Measurements from ENCODE around the gene STARD7. TPM values are rescaled to one million over a fixed set of nuclear protein-coding genes. Genes with fewer than 3 reads are reported as not detected.

STARD7 gene
- total and polyA plus RNA-seq, 10 of the 15 experiments (the other 5 are each of a cell fraction or from before 2014, with no cell fraction given) = 85.4 to 237 (median 153) TPM

- ChIA-PET CTCF (interaction anchor here (0.6 to 10.6 kb wide), 42 partner anchors 8 to 420 kb away, joined by 3 to 535 read pairs (median 6); partner anchors contain the start of genes ADRA2B, ANKRD36C, ASTL and DUSP2), POLR2A (interaction anchor here (0.5 to 4.3 kb wide), 15 partner anchors 11 to 148 kb away, joined by 3 to 35 read pairs (median 4); partner anchors contain the start of gene ASTL), RAD21 (ENCODE audit: unreplicated experiment) (interaction anchor here (0.6 to 8.9 kb wide), 34 partner anchors 10 to 335 kb away, joined by 3 to 463 read pairs (median 6); partner anchors contain the start of genes ADRA2B, ASTL, DUSP2 and STARD7), SMC1A (ENCODE audit: uncharacterized antibody, unreplicated experiment) (interaction anchor here (0.7 to 7.5 kb wide), 39 partner anchors 8 to 231 kb away, joined by 3 to 338 read pairs (median 4); partner anchors contain the start of genes ASTL, DUSP2 and STARD7)
- Histone ChIP-seq H3K27me3 (replicated peaks in 1 of 2; ENCODE audit: control insufficient read depth in 2 of 2, insufficient read depth in 2 of 2, low read length in 1 of 2) (no peaks in the 10 kb centered on the region), H3K79me2 (ENCODE audit: control insufficient read depth, insufficient read depth, low read length) (no peaks in the 10 kb centered on the region), H3K4me1 (ENCODE audit: control insufficient read depth, insufficient read depth, low read length) (peaks cover 6% of the 10 kb centered on the region; the same call in 1 of the 2 replicates), H3K9me3 (replicated peaks; ENCODE audit: control insufficient read depth, insufficient read depth, low read length) (no peaks in the 10 kb centered on the region; the same call in 2 of the 3 replicates), H3K4me3 (no peak overlapping the region), H3K36me3 (ENCODE audit: control insufficient read depth in 2 of 2, insufficient read depth in 2 of 2, low read length in 1 of 2) (no peaks in the 10 kb centered on the region), H3K27ac (ENCODE audit: control insufficient read depth, insufficient read depth) (no peak overlapping the region), H4K20me1 (ENCODE audit: control insufficient read depth, insufficient read depth) (no peaks in the 10 kb centered on the region), H3K9ac (ENCODE audit: control insufficient read depth, insufficient read depth, low read length) (no peak overlapping the region), H3K4me2 (ENCODE audit: control insufficient read depth, insufficient read depth) (no peak overlapping the region), H2AFZ (ENCODE audit: control insufficient read depth, low read depth, low read length) (peak overlapping the region; percentile 54)
- DNase-seq (ENCODE audit: low read depth, low spot score) (no peak), FAIRE-seq (peak; percentile 71), ATAC-seq (peak; percentile 97)
- in situ Hi-C loops (cut with MboI) (loop anchor here (5.0 kb wide), 1 partner anchor 32 kb away; no protein-coding TSS in a partner anchor), intact Hi-C loops (cut with micrococcal nuclease; ENCODE audit: unreplicated experiment) (loop anchor here (1.0 kb wide), 1 partner anchor 36 kb away; the partner anchor contains the start of gene ASTL)
- BruUV-seq (replicated peaks) = no TSS peak
- WGBS (ENCODE audit: insufficient coverage, insufficient replicate concordance, low lambda C conversion rate, missing lambda C conversion rate) = 49% methylated on average over 8 of the region's 8 CpGs
- TF ChIP-seq, protein P1, sequence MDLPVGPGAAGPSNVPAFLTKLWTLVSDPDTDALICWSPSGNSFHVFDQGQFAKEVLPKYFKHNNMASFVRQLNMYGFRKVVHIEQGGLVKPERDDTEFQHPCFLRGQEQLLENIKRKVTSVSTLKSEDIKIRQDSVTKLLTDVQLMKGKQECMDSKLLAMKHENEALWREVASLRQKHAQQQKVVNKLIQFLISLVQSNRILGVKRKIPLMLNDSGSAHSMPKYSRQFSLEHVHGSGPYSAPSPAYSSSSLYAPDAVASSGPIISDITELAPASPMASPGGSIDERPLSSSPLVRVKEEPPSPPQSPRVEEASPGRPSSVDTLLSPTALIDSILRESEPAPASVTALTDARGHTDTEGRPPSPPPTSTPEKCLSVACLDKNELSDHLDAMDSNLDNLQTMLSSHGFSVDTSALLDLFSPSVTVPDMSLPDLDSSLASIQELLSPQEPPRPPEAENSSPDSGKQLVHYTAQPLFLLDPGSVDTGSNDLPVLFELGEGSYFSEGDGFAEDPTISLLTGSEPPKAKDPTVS (IDR thresholded peaks at IDR 0.05; ENCODE audit: low read depth, low read length) = no peak
- TF ChIP-seq ZSCAN29 (IDR thresholded peaks at IDR 0.05) (no peak), BHLHE40 (IDR thresholded peaks at IDR 0.05; ENCODE audit: borderline replicate concordance in 1 of 2, low read depth in 2 of 2, low read length in 1 of 2) (peak; percentile 33 to 61; a peak in 2 of 4 replicates), BMI1 (IDR thresholded peaks at IDR 0.05; ENCODE audit: borderline replicate concordance) (no peak), NFXL1 (IDR thresholded peaks at IDR 0.05; ENCODE audit: borderline replicate concordance) (no peak), TCF12 (IDR thresholded peaks at IDR 0.05; ENCODE audit: low read depth, low read length) (no peak), CREM (IDR thresholded peaks at IDR 0.05; ENCODE audit: low read depth) (no peak), CBX5 (IDR thresholded peaks at IDR 0.05; ENCODE audit: low read depth) (no peak), ZNF207 (IDR thresholded peaks at IDR 0.05; ENCODE audit: borderline replicate concordance) (no peak), IKZF1 (conservative IDR thresholded peaks at IDR 0.05) (peak; percentile 64; the same call in 1 of the 2 replicates), NR2F1 (conservative IDR thresholded peaks at IDR 0.05) (no peak), SMAD1 (IDR thresholded peaks at IDR 0.05; ENCODE audit: low read depth, partially characterized antibody) (no peak), KAT2A (conservative IDR thresholded peaks at IDR 0.05; ENCODE audit: control insufficient read depth, low read depth, low read length) (no peak), JUND (IDR thresholded peaks at IDR 0.05; ENCODE audit: low read depth, low read length) (no peak), MLLT1 (IDR thresholded peaks at IDR 0.05) (peak; percentile 38; the same call in 1 of the 2 replicates), RUNX3 (IDR thresholded peaks at IDR 0.05; ENCODE audit: low read length) (no peak; the same call in 1 of the 2 replicates), NRF1 (conservative IDR thresholded peaks at IDR 0.05; ENCODE audit: low read depth, low read length) (no peak), GABPA (IDR thresholded peaks at IDR 0.05; ENCODE audit: low read depth) (no peak), ZNF622 (IDR thresholded peaks at IDR 0.05) (no peak)
- TF ChIP-seq, protein P2, sequence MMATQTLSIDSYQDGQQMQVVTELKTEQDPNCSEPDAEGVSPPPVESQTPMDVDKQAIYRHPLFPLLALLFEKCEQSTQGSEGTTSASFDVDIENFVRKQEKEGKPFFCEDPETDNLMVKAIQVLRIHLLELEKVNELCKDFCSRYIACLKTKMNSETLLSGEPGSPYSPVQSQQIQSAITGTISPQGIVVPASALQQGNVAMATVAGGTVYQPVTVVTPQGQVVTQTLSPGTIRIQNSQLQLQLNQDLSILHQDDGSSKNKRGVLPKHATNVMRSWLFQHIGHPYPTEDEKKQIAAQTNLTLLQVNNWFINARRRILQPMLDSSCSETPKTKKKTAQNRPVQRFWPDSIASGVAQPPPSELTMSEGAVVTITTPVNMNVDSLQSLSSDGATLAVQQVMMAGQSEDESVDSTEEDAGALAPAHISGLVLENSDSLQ (IDR thresholded peaks at IDR 0.05) = peak; percentile 43; the same call in 1 of the 2 replicates
Observed at GRCh38 chr2:96174251-96175144, 34.1 kb downstream of the STARD7 start.

Data from GM12878 (cell line).